ENCODE results near the gene CTU2.
A peak's percentile ranks its signal among the peaks of the same experiment; 100 is the strongest.

CTU2 gene

GRCh38 chr16:88681709-88682451 is 24.4 kb upstream of the CTU2 start:
- DNase-seq (ENCODE audit: low read depth): no peak

DNA sequence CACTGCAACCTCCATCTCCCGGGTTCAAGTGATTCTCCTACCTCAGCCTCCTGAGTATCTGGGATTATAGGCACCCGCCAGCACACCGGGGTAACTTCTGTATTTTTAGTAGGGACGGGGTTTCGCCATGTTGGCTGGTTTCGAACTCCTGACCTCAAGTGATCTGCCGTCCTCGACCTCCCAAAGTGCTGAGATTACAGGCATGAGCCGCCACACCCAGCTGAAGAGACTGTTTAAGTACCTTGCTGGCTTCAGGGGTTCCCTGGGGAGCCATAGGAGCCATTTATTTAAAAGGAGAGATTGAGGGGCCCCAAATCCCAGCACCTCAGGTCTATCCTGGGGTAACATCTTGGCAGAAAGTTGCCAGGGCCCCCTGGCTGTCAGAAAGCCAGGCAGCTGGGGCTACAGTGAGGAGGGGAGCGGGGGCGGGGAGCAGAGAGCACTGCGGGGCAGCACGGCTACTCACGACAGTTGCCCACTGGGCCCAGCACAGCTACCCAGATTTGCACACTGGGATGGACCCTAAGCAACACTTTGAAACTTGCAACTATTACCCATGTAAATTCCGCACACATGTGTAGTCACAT is 21.6 kb upstream of the CTU2 start:
- DNase-seq (ENCODE audit: low read depth): no peak

DNA sequence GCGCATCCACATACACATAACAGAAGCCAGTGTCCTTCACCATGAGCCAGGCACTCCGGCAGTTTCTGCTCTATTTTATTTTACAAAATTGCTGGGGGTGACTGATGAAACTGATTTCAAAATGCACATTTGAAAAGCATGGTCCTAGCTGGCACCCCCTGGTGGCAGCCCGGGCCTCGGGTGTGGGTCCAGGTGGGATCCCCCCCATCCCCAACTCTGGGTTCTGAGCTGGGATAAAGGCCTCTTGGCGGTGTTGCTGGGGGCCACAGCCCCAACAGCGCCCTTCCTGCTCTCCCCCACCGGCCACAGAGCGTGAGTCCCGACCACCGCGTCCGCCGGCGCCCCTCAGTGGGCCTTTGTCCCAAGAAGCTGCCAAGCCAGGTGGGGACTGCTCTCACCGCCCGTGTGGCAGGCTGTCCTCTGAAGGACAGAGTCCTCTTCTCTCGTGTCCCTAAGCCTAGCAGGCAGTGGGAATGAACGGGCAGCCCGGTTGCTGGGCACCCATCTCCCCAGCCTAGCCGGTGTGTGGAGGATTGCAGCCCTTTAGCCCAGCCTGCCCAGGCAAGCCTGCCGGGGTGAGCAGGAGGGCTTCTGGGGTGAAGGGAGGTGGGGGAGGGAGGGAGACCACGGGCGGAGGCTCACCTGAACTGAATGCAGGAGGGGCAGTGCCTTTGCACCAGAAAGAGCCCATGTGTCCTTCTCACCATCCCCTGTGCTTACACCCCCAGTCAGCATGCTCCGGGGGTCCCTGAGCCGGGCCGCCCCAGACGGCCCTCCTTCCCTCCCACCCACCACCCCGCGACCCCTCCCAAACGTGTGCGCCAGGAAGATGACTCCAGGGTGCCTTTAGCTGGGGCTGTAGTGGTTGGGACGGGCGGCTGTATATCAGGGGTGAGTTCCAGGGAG is 20.9 kb upstream of the CTU2 start:
- DNase-seq (ENCODE audit: low read depth): peak; percentile 40

GRCh38 chr16:88686062-88686438 is 20.3 kb upstream of the CTU2 start:
- no peak for DNase-seq (ENCODE audit: low read depth)

- DNase-seq (ENCODE audit: low read depth): no peak
Measured at GRCh38 chr16:88686439-88687253, 19.7 kb upstream of the CTU2 start, which contains the start of gene SNAI3. Gene SNAI3, minus strand, starts transcription at chr16:88686507. Its CDS starts 101 bp downstream, at chr16:88686406.

GRCh38 chr16:88687254-88687576 is 19.1 kb upstream of the CTU2 start:
- DNase-seq (ENCODE audit: low read depth): no peak

DNA sequence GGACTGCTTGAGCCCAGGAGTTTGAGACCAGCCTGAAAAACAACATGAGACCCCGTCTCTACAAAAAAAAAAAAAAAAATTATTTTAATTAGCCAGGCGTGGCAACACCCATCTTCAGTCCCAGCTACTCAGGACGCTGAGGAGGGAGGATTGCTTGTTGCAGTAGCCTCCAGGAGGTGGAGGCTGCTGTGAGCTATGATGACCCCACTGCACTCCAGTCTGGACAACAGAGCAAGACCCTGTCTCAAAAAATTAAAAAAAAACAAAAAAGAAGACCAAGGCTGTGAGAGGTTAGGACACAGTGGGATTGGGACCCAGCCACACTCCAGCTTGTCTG is 18.7 kb upstream of the CTU2 start:
- no peak for DNase-seq (ENCODE audit: low read depth)

DNA sequence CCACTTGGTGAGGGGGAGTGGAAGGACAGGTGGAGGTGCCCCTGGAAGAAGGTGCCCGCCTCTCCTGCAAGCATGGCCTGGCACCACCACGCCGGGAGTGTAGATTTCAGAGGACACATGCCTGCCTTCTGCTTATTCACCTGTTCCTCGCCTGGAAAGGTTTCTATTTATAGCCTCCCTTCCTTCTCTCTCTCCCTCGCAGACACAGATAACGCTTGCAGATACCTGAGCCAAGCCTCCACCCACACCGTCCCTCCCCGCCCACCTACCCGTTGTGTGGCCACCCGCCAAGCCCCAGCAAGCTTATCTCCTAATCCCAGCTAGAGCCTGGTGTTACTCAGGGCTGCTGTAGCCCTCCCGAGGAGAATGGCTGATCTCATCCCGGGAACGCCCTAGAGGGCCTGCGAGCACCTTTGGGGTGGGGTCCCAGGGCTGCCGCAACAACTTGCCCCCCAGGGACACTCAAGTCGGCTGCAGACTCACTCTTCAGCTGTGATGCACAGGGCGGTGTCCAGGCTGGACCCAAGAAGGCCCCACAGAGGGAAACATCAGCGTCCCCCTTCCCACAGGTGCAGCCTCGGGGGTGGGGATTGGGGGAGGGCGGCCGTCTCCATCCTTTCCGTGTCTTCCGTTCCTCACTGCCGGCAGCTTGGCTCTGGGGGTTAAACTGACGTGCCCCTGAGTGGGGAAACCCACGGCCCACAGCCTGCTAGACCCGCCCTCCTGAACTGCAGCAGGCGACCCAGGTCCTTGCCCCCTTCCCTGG is 18.1 kb upstream of the CTU2 start:
- no peak for DNase-seq (ENCODE audit: low read depth)

DNA sequence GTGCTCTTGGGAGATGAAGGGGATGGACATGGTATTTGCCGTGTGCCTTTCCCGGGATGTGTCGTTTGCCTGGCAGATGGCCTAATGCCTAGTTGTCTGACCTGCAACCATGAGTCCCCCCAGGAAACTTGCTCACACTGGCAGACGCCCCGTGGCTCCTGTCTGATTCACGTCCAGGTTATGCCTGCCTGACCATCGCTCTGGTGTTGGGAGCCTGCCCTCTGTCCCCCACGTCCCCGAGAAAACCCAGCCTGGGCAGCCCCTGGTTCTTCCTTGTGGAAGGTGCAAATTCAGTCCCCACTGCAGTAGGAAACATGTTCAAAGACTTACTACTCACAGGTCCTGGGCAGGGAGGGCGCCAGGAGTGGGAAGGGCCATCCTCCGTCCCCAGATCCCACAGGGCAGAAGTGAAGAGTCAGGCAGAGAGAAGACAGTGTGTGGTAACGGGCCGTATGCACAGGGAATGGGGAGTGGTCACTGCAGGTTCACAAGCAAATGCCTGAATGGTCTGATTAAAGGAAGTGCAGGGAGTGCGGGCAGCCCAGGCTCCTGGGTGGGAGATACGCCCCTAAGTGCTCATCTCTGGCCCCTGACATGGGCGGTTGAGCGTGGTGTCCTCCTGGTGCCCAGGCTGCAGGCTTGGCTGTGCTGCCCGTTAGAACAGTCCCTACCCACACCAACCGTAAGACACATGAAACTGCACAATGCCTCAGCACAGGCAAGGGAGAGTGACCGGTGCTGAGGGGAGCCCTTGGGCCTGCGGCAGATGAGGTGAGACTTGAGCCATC is 15.8 kb upstream of the CTU2 start:
- no peak for DNase-seq (ENCODE audit: low read depth)

GRCh38 chr16:88691129-88691813 is 15.0 kb upstream of the CTU2 start:
- no peak for DNase-seq (ENCODE audit: low read depth)

- DNase-seq (ENCODE audit: low read depth): no peak
Measured at GRCh38 chr16:88691924-88692560, 14.3 kb upstream of the CTU2 start.

DNA sequence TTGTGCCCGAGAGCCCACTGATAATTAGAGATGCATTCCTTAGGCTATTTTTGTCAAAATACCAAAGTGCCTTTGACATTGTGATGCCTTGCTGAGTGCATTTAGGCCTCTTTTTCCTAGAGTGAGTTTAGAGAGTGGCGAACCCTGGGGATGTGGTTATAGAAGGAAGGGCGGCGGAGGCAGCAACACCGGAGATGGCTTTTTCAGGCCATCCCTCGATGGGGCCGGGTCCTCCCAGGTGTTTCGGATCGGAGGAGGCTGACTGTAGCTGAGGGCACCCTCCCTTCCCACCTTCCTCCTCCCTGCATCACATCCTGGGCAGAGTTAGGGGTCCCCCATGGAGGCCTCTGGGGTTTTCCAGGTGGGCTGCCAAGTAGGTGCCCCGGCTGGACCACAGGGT is 13.4 kb upstream of the CTU2 start:
- DNase-seq (ENCODE audit: low read depth): no peak

GRCh38 chr16:88693420-88694177 is 12.7 kb upstream of the CTU2 start:
- no peak for DNase-seq (ENCODE audit: low read depth)

DNA sequence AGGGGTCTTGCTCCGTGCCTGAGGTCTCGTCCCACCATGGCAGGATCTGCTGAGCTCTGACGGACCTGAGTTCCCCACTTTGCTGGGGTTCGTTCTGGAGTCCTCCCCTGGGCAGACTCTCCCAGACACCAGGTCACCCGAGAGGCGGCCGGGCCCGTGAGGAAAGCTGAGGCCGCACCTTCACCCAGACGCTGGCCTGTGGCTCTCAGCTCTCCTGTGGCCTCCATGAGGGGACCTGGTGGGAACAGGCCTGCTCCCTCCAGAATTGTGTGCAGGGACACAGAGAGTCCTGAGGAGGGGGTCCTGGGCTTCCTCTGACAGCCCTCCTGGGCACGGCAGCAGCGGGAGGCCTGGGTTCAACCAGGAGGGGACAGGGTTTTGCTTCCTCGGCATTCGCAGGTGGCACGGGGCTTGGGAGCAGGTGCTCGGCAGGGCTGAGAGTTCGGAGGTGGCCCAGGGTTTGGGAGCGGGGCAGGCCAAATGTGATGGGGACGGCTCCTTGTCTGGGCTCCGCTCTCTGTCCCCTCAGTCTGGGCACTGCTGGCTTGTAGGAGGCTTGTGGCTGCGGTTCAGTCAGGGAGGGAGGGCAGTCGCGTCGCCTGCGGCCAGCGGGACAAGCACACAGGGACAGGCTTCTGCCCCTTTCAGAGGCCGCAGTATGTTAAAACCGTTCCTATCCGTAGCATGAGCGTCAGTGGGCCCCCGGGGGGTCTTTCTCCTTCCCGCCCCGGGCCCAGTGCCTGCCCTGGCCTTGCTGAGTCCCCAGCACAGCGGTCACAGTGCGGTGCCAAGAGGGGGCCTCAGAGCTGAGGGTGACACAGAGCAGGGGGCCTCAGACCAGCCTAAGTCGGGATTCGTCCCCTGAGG is 11.8 kb upstream of the CTU2 start:
- no peak for DNase-seq (ENCODE audit: low read depth)

DNA sequence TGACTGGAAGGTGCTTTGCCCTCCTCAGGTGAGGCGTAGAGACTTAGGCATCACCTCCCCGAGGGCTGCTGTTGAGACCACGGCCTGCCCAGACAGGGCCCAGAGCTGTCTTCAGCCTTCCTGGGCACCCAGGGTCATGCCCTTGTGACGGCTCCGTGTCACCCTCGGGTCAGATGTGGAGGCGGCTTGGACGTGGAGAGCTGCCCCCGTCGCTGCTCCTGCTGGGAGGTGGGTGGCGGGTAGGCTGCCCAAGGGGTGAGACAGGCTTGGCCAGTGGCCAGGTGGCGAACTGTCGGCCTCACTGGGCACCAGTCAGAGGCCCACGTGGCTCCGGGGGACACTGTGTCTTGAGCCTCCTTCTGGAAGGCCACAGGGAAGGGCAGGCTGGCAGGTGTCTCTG is 11.1 kb upstream of the CTU2 start:
- DNase-seq (ENCODE audit: low read depth): no peak

DNA sequence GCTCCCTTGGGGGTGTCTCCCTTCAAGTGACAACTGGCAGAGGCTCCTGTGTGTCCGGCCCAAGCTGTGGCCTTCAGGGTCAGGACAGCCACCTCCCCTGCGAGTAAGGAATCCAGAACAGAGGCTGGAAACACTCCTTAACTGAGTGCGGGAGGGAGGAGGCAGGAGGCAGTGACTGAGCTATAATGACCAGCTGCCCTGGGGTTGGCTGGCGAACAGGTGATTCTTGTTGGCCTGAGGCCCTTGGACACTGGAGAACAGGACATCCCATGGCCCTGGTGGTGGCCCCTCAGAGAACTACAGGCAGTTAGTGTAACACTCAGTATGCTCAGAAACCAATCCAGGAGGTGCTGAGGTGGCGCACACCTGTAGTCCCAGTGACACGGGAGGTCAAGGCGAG is 10.6 kb upstream of the CTU2 start:
- no peak for DNase-seq (ENCODE audit: low read depth)

- no peak for DNase-seq (ENCODE audit: low read depth)
Measured at GRCh38 chr16:88696441-88696840, 9.9 kb upstream of the CTU2 start.
